ENCODE results near the gene SCAMP3. TPM values are rescaled to one million over a fixed set of nuclear protein-coding genes. Genes with fewer than 3 reads are reported as not detected.
"Not testable (repeated sequence)": the region's sequence is repeated elsewhere in the genome, so short reads cannot be mapped to it uniquely, and the experiment has no call there.

SCAMP3 gene
- total and polyA plus RNA-seq, 12 donors: 41.9 to 143 (median 94.1) TPM

GRCh38 chr1:155218854-155219591 is 43.1 kb downstream of the SCAMP3 start:
- Histone ChIP-seq H3K27ac (peak overlapping the region in 1 of 5 donors; percentile 5), H3K36me3 (replicated peaks in 1 of 2) (no peaks in the 10 kb centered on the region), H3K27me3 (no peaks in the 10 kb centered on the region), H3K4me3 (peak overlapping the region in 1 of 4 donors; percentile 3), H3K9me3 (replicated peaks in 1 of 3) (no peaks in the 10 kb centered on the region), H3K4me1 (replicated peaks in 1 of 2) (peaks cover under 1 to 12% of the 10 kb centered on the region in 2 donors)
- DNase-seq: peak in 4 of 7 donors; percentile 61 to 84 (median 69)
- 30 to 40% (median 35%) methylated on average over 7 of the region's 7 CpGs for WGBS, 4 donors
- intact Hi-C loops (cut with DNase I): no loop called here
- no peak for TF ChIP-seq CTCF (IDR thresholded peaks at IDR 0.05)
- TF ChIP-seq POLR2A (IDR thresholded peaks at IDR 0.05): no peak

GRCh38 chr1:155214702-155215101 is 47.5 kb downstream of the SCAMP3 start:
- DNase-seq; H3K9me3 ChIP-seq (replicated peaks in 1 of 3); H3K27ac ChIP-seq; H3K27me3 ChIP-seq; H3K4me3 ChIP-seq; H3K36me3 ChIP-seq (replicated peaks in 1 of 2); intact Hi-C loops (cut with DNase I): not testable (repeated sequence)
- 80 to 89% (median 82%) methylated on average over 4 to 8 of the region's 10 CpGs for WGBS, 4 donors
- H3K4me1 ChIP-seq (replicated peaks in 1 of 2): peaks cover 3 to 13% of the 10 kb centered on the region in 2 donors

GRCh38 chr1:155212051-155212440 is 50.1 kb downstream of the SCAMP3 start:
- H3K9me3 ChIP-seq (replicated peaks in 1 of 3); H3K36me3 ChIP-seq (replicated peaks in 1 of 2); intact Hi-C loops (cut with DNase I); H3K27ac ChIP-seq; DNase-seq; H3K27me3 ChIP-seq; H3K4me3 ChIP-seq: not testable (repeated sequence)
- H3K4me1 ChIP-seq (replicated peaks in 1 of 2): peaks cover 18 to 24% of the 10 kb centered on the region in 2 donors
- 63 to 71% (median 68%) methylated on average over 5 to 7 of the region's 7 CpGs; no CpG with 5 or more reads in 1 of the 4 donors for WGBS, 4 donors

GRCh38 chr1:155211381-155212050 is 50.6 kb downstream of the SCAMP3 start:
- H3K9me3 ChIP-seq (replicated peaks in 1 of 3); intact Hi-C loops (cut with DNase I); H3K4me3 ChIP-seq; H3K36me3 ChIP-seq (replicated peaks in 1 of 2); H3K27ac ChIP-seq; H3K27me3 ChIP-seq: not testable (repeated sequence)
- H3K4me1 ChIP-seq (replicated peaks in 1 of 2): peaks cover 23 to 28% of the 10 kb centered on the region in 2 donors
- 47 to 85% (median 60%) methylated on average over 2 to 13 of the region's 13 CpGs for WGBS, 4 donors
- peak in 1 of 7 donors; percentile 60 for DNase-seq

- Histone ChIP-seq H3K4me3 (no peak overlapping the region), H3K27ac (no peak overlapping the region), H3K4me1 (replicated peaks in 1 of 2) (peaks cover 24 to 30% of the 10 kb centered on the region in 2 donors), H3K36me3 (replicated peaks in 1 of 2) (no peaks in the 10 kb centered on the region), H3K27me3 (no peaks in the 10 kb centered on the region), H3K9me3 (replicated peaks in 1 of 3) (no peaks in the 10 kb centered on the region)
- TF ChIP-seq POLR2A (IDR thresholded peaks at IDR 0.05): no peak
- no peak for TF ChIP-seq CTCF (IDR thresholded peaks at IDR 0.05)
- no peak for DNase-seq
- intact Hi-C loops (cut with DNase I): no loop called here
- 72 to 92% (median 79%) methylated on average over 3 to 4 of the region's 4 CpGs for WGBS, 4 donors
Measured at GRCh38 chr1:155210314-155211104, 51.7 kb downstream of the SCAMP3 start.
